Measurements from ENCODE around the gene CTR9. TPM values are rescaled to one million over a fixed set of nuclear protein-coding genes. Genes with fewer than 3 reads are reported as not detected.

CTR9 gene
- total and polyA plus RNA-seq, 9 of the 15 experiments (the other 6 are each of a cell fraction or from before 2014, with no cell fraction given): 25.4 to 79.3 (median 47.3) TPM

DNA sequence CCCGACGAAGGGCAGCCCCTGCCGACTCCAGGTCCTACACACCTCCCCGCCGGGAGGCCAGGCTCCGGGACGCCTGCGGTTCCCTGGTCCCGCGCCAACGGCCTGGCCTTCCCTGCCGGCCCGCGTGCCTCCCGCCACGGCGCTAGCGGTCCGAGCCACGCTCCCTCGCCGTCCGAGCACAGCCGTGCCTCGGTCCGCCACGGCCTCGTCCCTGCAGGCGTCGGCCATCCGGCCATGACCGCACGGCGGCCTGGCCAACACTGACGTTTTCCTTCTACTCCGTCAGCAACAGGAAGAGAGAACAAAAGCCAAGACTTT, 57.1 kb downstream of the CTR9 start (continued):
- TF ChIP-seq ZBTB1 (CRISPR knock-in tag; IDR thresholded peaks at IDR 0.05; ENCODE audit: borderline replicate concordance, low read depth): no peak; the same call in 1 of the 2 replicates
- TF ChIP-seq SAFB (IDR thresholded peaks at IDR 0.05; ENCODE audit: borderline replicate concordance, low read depth, low read length): no peak
- TF ChIP-seq EP400 (IDR thresholded peaks at IDR 0.05): no peak
- TF ChIP-seq ZNF217 (CRISPR knock-in tag; IDR thresholded peaks at IDR 0.05): no peak
- TF ChIP-seq, protein P1, sequence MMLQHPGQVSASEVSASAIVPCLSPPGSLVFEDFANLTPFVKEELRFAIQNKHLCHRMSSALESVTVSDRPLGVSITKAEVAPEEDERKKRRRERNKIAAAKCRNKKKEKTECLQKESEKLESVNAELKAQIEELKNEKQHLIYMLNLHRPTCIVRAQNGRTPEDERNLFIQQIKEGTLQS (IDR thresholded peaks at IDR 0.05): no peak
- TF ChIP-seq, protein P1 (CRISPR knock-in tag; conservative IDR thresholded peaks at IDR 0.05): no peak
- no peak for TF ChIP-seq ZNF239 (CRISPR knock-in tag; IDR thresholded peaks at IDR 0.05)
- TF ChIP-seq HMG20B (CRISPR knock-in tag; IDR thresholded peaks at IDR 0.05): no peak
- TF ChIP-seq, protein P2, sequence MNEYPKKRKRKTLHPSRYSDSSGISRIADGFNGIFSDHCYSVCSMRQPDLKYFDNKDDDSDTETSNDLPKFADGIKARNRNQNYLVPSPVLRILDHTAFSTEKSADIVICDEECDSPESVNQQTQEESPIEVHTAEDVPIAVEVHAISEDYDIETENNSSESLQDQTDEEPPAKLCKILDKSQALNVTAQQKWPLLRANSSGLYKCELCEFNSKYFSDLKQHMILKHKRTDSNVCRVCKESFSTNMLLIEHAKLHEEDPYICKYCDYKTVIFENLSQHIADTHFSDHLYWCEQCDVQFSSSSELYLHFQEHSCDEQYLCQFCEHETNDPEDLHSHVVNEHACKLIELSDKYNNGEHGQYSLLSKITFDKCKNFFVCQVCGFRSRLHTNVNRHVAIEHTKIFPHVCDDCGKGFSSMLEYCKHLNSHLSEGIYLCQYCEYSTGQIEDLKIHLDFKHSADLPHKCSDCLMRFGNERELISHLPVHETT (CRISPR knock-in tag; conservative IDR thresholded peaks at IDR 0.05 in 1 of 2, IDR thresholded peaks at IDR 0.05 in 1 of 2): no peak
- TF ChIP-seq ZNF146 (CRISPR knock-in tag; IDR thresholded peaks at IDR 0.05; ENCODE audit: unreplicated experiment): no peak
- no peak for TF ChIP-seq ZFP1 (CRISPR knock-in tag; IDR thresholded peaks at IDR 0.05)
- TF ChIP-seq BRD9 (IDR thresholded peaks at IDR 0.05; ENCODE audit: low read depth, partially characterized antibody): no peak
- no peak for TF ChIP-seq PCBP2 (IDR thresholded peaks at IDR 0.05; ENCODE audit: low read depth, low read length, poor library complexity, severe bottlenecking)
- no peak for TF ChIP-seq RCOR1 (IDR thresholded peaks at IDR 0.05; ENCODE audit: borderline replicate concordance in 1 of 2, low read depth in 2 of 2, low read length in 2 of 2)
- no peak; the same call in 1 of the 2 replicates for TF ChIP-seq ZNF766 (CRISPR knock-in tag; conservative IDR thresholded peaks at IDR 0.05)
- no peak for TF ChIP-seq HLTF (IDR thresholded peaks at IDR 0.05)
- TF ChIP-seq, protein P3, sequence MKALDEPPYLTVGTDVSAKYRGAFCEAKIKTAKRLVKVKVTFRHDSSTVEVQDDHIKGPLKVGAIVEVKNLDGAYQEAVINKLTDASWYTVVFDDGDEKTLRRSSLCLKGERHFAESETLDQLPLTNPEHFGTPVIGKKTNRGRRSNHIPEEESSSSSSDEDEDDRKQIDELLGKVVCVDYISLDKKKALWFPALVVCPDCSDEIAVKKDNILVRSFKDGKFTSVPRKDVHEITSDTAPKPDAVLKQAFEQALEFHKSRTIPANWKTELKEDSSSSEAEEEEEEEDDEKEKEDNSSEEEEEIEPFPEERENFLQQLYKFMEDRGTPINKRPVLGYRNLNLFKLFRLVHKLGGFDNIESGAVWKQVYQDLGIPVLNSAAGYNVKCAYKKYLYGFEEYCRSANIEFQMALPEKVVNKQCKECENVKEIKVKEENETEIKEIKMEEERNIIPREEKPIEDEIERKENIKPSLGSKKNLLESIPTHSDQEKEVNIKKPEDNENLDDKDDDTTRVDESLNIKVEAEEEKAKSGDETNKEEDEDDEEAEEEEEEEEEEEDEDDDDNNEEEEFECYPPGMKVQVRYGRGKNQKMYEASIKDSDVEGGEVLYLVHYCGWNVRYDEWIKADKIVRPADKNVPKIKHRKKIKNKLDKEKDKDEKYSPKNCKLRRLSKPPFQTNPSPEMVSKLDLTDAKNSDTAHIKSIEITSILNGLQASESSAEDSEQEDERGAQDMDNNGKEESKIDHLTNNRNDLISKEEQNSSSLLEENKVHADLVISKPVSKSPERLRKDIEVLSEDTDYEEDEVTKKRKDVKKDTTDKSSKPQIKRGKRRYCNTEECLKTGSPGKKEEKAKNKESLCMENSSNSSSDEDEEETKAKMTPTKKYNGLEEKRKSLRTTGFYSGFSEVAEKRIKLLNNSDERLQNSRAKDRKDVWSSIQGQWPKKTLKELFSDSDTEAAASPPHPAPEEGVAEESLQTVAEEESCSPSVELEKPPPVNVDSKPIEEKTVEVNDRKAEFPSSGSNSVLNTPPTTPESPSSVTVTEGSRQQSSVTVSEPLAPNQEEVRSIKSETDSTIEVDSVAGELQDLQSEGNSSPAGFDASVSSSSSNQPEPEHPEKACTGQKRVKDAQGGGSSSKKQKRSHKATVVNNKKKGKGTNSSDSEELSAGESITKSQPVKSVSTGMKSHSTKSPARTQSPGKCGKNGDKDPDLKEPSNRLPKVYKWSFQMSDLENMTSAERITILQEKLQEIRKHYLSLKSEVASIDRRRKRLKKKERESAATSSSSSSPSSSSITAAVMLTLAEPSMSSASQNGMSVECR (CRISPR knock-in tag; IDR thresholded peaks at IDR 0.05): no peak; the same call in none of the 2 replicates
- no peak for TF ChIP-seq POLR2AphosphoS5 (IDR thresholded peaks at IDR 0.05; ENCODE audit: control insufficient read depth, insufficient read depth, low read depth, low read length)
- TF ChIP-seq ZFX (CRISPR knock-in tag; IDR thresholded peaks at IDR 0.05): peak; percentile 77
- TF ChIP-seq FOS (IDR thresholded peaks at IDR 0.05; ENCODE audit: extremely low read depth, insufficient read length): no peak
- TF ChIP-seq HDGF (IDR thresholded peaks at IDR 0.05): no peak
- TF ChIP-seq GABPA (tag; conservative IDR thresholded peaks at IDR 0.05; ENCODE audit: low read depth): no peak; the same call in 1 of the 2 replicates
- peak; percentile 99 for TF ChIP-seq CHD1 (IDR thresholded peaks at IDR 0.05; ENCODE audit: low read length)
- 0 out of 2 replicates have a peak, but pooled peaks have one; percentile 27 for TF ChIP-seq ZNF232 (CRISPR knock-in tag; IDR thresholded peaks at IDR 0.05)
